ENCODE data around the gene GPR148.

DNA sequence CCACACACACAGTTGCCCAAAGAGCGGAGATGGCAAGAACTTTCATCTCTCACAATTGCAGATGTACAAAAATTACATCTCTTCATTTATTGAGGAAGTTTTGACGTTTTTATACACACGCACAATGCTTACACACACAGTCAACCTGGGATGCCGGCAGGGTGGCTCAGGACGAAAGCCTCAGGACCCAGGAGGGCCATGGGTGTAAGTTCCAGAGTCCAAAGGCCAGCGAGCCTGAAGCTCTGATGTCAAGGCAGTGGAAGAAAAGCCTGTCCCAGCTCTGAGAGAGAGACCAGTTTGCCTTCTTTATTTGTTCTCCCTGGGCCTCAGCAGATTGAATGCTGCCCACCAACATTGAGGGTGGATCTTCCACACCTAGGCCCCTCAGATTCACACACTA is 36.6 kb downstream of the GPR148 start:
- no peak for TF ChIP-seq EZH2phosphoT487 (IDR thresholded peaks at IDR 0.05; ENCODE audit: borderline replicate concordance)
- no peak for TF ChIP-seq POLR2A (IDR thresholded peaks at IDR 0.05; ENCODE audit: borderline replicate concordance, extremely low read depth, insufficient read depth, insufficient read length)

Measured in HCT116 (cell line).